MCF 10A (cell line): ENCODE measurements around the gene PRF1. TPM values are rescaled to one million over a fixed set of nuclear protein-coding genes. Genes with fewer than 3 reads are reported as not detected.

Source experiments
- BruUV-seq: library from RNA; stranded (reverse); fragments of 400-500 nt; replicated peaks from 2 replicates; lab custom pipeline; 2021; lab: Mats Ljungman, UMichigan
- CTCF ChIA-PET: fragments of 300-600 bp; sonication (Branson Sonifier 250); formaldehyde crosslinking; extraction: SDS; loops from one replicate; lab custom pipeline; 2021; ENCODE audit warnings: antibody characterized with exemption, inconsistent platforms; lab: Yijun Ruan, JAX
- POLR2A ChIA-PET: fragments of 300-600, 350-650 bp; sonication (Branson Sonifier 250); formaldehyde crosslinking; extraction: SDS; loops from one replicate; lab custom pipeline; 2020; ENCODE audit warnings: antibody characterized with exemption, inconsistent platforms; lab: Yijun Ruan, JAX
- DNase-seq: peaks from one replicate; pipeline ENCODE4 v3.0.0-alpha.2; 2018; ENCODE audit not compliant: unreplicated experiment
- H3K27ac Mint-ChIP-seq: one replicate; pipeline ENCODE4 v1.8.0; 2022; ENCODE audit warnings: mild to moderate bottlenecking, low read depth, mixed read lengths; ENCODE audit not compliant: unreplicated experiment
- H3K27me3 Mint-ChIP-seq: one replicate; pipeline ENCODE4 v1.8.0; 2022; ENCODE audit warnings: mixed read lengths; ENCODE audit not compliant: insufficient read depth, unreplicated experiment
- H3K36me3 Mint-ChIP-seq: one replicate; pipeline ENCODE4 v1.8.0; 2022; ENCODE audit warnings: mild to moderate bottlenecking, moderate library complexity, mixed read lengths; ENCODE audit not compliant: insufficient read depth, unreplicated experiment
- H3K4me1 Mint-ChIP-seq: one replicate; pipeline ENCODE4 v1.8.0; 2022; ENCODE audit warnings: mixed read lengths; ENCODE audit not compliant: insufficient read depth, unreplicated experiment
- H3K4me3 Mint-ChIP-seq: one replicate; pipeline ENCODE4 v1.8.0; 2022; ENCODE audit warnings: mild to moderate bottlenecking, moderate library complexity, mixed read lengths; ENCODE audit not compliant: unreplicated experiment
- H3K9me3 Mint-ChIP-seq: one replicate; pipeline ENCODE4 v1.8.0; 2022; ENCODE audit warnings: mixed read lengths; ENCODE audit not compliant: unreplicated experiment
- intact Hi-C: fragments of 100-400 bp; cut with micrococcal nuclease; formaldehyde crosslinking; loops from 2 replicates; pipeline ENCODE4 v1.14.1; 2022
- total RNA-seq: library from RNA; stranded (reverse); gene quantifications from 2 replicates; pipeline ENCODE4 v1.2.3, GENCODE V29; 2022
- TF ChIP-seq, protein P1 (sequence below): fragments of 200-600 bp; IDR thresholded peaks from one replicate; pipeline ENCODE4 v1.8.0; 2022; ENCODE audit warnings: antibody characterized with exemption, mild to moderate bottlenecking; ENCODE audit not compliant: unreplicated experiment

The PRF1 gene
- total RNA-seq, 1 experiment from 2014 or later: not detected

DNA sequence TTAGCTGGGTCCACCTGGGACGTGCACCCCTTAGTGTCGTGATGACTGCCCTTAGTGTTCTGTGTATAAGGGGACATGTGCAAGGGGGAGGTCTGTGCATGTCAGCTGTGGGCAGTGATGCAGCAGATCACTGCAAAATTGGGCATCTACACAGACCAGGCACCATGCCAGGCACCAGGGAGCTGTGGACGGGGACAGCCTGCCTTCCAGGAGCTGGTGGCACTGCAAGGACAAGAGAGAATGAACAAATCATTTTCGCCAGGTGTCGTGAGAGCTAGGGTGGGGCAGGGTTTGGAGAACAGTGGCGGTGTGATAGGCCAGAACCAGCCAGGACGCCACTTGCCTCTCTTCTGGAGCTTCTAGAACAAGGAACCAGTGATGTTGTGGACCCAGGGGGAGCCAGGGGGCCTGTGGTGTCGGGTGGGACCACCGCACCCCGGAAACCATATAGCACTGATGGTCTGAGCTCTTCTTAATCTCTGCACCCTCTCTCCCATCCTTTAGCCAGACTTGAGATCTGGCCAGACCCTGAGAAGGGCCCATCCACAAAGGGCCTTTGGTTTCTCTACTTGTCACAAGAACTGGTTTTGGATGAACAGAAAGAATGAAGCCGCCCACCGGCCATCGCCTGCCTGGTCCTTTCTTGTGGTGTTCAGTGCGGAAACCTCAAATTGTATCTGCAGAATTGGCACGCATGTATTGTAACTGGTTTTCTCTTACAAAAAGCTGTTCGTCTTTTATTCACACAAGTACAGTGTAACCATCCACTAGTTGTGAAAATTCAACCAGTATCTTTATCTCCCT, 30.7 kb downstream of the PRF1 start:
- H3K27me3 Mint-ChIP-seq: no peaks in the 10 kb centered on the region
- ChIA-PET POLR2A (no interaction called here), CTCF (no interaction called here)
- TF ChIP-seq, protein P1, sequence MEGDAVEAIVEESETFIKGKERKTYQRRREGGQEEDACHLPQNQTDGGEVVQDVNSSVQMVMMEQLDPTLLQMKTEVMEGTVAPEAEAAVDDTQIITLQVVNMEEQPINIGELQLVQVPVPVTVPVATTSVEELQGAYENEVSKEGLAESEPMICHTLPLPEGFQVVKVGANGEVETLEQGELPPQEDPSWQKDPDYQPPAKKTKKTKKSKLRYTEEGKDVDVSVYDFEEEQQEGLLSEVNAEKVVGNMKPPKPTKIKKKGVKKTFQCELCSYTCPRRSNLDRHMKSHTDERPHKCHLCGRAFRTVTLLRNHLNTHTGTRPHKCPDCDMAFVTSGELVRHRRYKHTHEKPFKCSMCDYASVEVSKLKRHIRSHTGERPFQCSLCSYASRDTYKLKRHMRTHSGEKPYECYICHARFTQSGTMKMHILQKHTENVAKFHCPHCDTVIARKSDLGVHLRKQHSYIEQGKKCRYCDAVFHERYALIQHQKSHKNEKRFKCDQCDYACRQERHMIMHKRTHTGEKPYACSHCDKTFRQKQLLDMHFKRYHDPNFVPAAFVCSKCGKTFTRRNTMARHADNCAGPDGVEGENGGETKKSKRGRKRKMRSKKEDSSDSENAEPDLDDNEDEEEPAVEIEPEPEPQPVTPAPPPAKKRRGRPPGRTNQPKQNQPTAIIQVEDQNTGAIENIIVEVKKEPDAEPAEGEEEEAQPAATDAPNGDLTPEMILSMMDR: no peak
- H3K27ac Mint-ChIP-seq: no peak overlapping the region
- intact Hi-C loops: no loop called here
- no peak overlapping the region for H3K4me3 Mint-ChIP-seq
- no TSS peak for BruUV-seq
- DNase-seq: no peak
- no peaks in the 10 kb centered on the region for H3K36me3 Mint-ChIP-seq
- no peaks in the 10 kb centered on the region for H3K9me3 Mint-ChIP-seq
- peaks cover 13% of the 10 kb centered on the region for H3K4me1 Mint-ChIP-seq

DNA sequence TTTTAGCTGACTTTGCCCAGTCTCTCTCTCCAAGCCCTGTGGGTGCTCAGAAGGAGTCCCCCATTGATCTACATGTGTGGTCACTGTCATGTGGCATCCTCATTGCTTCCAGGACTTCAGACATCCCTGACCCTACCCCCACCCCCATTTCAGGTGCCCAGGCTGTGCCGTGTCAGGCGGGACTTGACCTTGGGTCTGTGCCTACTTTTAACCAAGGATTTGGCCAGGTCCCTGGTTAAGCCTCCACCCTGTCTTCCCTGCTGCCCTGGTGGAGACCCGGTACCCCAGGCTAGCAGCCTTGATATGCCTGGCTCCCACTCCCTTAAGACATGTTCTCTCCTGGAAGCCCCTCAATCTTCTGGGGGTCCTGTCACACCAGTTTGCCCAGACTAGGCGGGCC, 31.3 kb downstream of the PRF1 start:
- intact Hi-C loops: no loop called here
- POLR2A ChIA-PET: no interaction called here

DNA sequence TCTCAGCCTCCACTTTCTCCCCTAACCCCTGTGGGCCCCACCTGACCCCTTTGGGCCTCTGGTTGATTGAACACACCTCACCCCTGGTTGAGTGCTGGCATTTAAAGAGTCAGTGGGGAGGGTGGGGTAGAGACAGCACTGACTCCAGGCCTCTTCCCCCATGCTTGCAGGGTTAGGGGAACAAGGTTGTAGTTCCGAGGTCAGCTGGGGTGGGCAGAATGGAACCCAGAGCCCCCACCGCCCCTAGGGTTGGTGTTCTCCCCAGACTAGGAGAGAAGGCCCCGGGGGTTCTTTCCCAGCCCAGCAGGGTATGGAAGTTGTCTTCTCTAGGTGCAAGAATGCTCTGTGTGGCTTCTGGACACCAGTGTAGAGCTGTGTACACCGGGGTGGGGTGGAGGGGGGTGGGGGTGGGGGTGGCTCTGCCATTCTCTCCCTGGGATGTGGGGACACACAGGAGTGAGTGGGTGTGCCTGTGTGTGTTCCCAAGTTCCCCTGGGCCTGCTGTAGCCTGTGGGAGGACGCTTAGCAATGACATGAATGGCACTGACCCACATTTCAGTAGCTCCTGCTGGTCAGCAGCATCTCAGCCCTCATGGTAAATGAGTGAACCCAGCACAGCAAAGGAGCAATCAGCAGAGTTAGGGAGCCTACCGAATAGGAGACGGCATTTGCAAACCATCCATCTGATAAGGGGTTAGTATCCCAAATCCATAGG, 33.6 kb downstream of the PRF1 start:
- TF ChIP-seq, protein P1: no peak
- no peak for DNase-seq
- ChIA-PET POLR2A (interaction anchor here (0.5 kb wide), 1 partner anchor 19 kb away, joined by 3 read pairs; no protein-coding TSS in a partner anchor), CTCF (interaction anchor here (1.8 kb wide), 1 partner anchor 19 kb away, joined by 6 read pairs; no protein-coding TSS in a partner anchor)
- Mint-ChIP-seq H3K4me3 (no peak overlapping the region), H3K27me3 (no peaks in the 10 kb centered on the region), H3K4me1 (no peaks in the 10 kb centered on the region), H3K36me3 (no peaks in the 10 kb centered on the region), H3K27ac (no peak overlapping the region), H3K9me3 (no peaks in the 10 kb centered on the region)
- intact Hi-C loops: no loop called here
- no TSS peak for BruUV-seq

More for the DNA sequence above, 31.3 kb downstream of the PRF1 start:
- BruUV-seq: no TSS peak
- no peaks in the 10 kb centered on the region for H3K27me3 Mint-ChIP-seq
- CTCF ChIA-PET: no interaction called here
- H3K4me1 Mint-ChIP-seq: peaks cover 8% of the 10 kb centered on the region
- DNase-seq: no peak
- no peaks in the 10 kb centered on the region for H3K36me3 Mint-ChIP-seq
- TF ChIP-seq, protein P1: no peak
- no peak overlapping the region for H3K4me3 Mint-ChIP-seq
- no peak overlapping the region for H3K27ac Mint-ChIP-seq
- no peaks in the 10 kb centered on the region for H3K9me3 Mint-ChIP-seq

DNA sequence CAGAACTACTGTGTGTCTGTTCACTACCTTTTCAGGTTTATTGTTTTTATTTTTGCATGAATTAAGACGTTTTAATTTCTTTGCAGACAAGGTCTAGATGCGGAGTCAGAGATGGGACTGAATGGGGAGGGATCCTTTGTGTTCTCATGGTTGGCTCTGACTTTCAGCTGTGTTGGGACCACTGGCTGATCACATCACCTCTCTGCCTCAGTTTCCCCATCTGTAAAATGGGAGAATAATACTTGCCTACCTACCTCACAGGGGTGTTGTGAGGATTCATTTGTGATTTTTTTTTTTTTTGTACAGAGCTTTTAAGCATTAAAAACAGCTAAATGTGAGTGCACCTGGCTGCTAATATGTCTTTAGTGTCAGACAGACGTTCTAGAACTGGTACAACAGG, 34.4 kb downstream of the PRF1 start:
- POLR2A ChIA-PET: no interaction called here
- TF ChIP-seq, protein P1: no peak
- H3K36me3 Mint-ChIP-seq: no peaks in the 10 kb centered on the region
- CTCF ChIA-PET: interaction anchor here (0.7 to 1.8 kb wide), 2 partner anchors 19 to 236 kb away, joined by 3 to 6 read pairs; no protein-coding TSS in a partner anchor
- BruUV-seq: no TSS peak
- H3K27me3 Mint-ChIP-seq: no peaks in the 10 kb centered on the region
- H3K9me3 Mint-ChIP-seq: no peaks in the 10 kb centered on the region
- H3K4me1 Mint-ChIP-seq: no peaks in the 10 kb centered on the region
- intact Hi-C loops: no loop called here
- DNase-seq: no peak
- H3K4me3 Mint-ChIP-seq: no peak overlapping the region
- H3K27ac Mint-ChIP-seq: no peak overlapping the region
